Lung (tissue), 12 donors: ENCODE measurements around the gene LCE1E. TPM values are rescaled to one million over a fixed set of nuclear protein-coding genes. Genes with fewer than 3 reads are reported as not detected.

Experiments used
- ATAC-seq: fragments of 200-7000 bp; cut with Tn5 transposase; one replicate; pipeline ENCODE4 v1.9.1; 2020; ENCODE audit warnings: moderate number of reproducible peaks; ENCODE audit not compliant: insufficient read depth, low FRiP score
- DNase-seq, 3 donors: peaks; one replicate each; pipeline ENCODE4 v3.0.0-alpha.2; 2013 to 2017
- H3K27ac ChIP-seq, 2 donors: one replicate each; pipeline ENCODE4 v1.5.1; 2013; ENCODE audit warnings: mild to moderate bottlenecking in 2 of 2, moderate library complexity in 2 of 2, control low read depth in 1 of 2, inconsistent platforms in 1 of 2, low read depth in 1 of 2, low read length in 1 of 2
- H3K27me3 ChIP-seq, 3 donors: one replicate each; pipeline ENCODE4 v1.5.1; 2013; ENCODE audit warnings: low read length in 2 of 3; ENCODE audit not compliant: control insufficient read depth in 3 of 3, insufficient read depth in 3 of 3
- H3K36me3 ChIP-seq, 4 donors: one replicate each; pipeline ENCODE4 v1.5.1; 2013; ENCODE audit warnings: low read length in 4 of 4, mild to moderate bottlenecking in 1 of 4, moderate library complexity in 1 of 4; ENCODE audit not compliant: control insufficient read depth in 4 of 4, insufficient read depth in 4 of 4
- H3K4me1 ChIP-seq, 5 donors: one replicate each; pipeline ENCODE4 v1.5.1; 2013; ENCODE audit warnings: low read length in 5 of 5, mild to moderate bottlenecking in 2 of 5, moderate library complexity in 1 of 5; ENCODE audit not compliant: control insufficient read depth in 5 of 5, insufficient read depth in 5 of 5
- H3K4me3 ChIP-seq: one replicate; pipeline ENCODE4 v1.5.1; 2013; ENCODE audit warnings: mild to moderate bottlenecking, control low read depth, moderate library complexity
- H3K9ac ChIP-seq, 2 donors: one replicate each; pipeline ENCODE4 v1.5.1; 2013; ENCODE audit warnings: low read length in 2 of 2, control low read depth in 1 of 2; ENCODE audit not compliant: insufficient read depth in 1 of 2
- H3K9me3 ChIP-seq, 4 donors: one replicate each; pipeline ENCODE4 v1.5.1; 2013; ENCODE audit warnings: low read length in 3 of 4, mild to moderate bottlenecking in 1 of 4, moderate library complexity in 1 of 4; ENCODE audit not compliant: control insufficient read depth in 4 of 4, insufficient read depth in 3 of 4
- CTCF ChIP-seq: IDR thresholded peaks from 2 replicates; pipeline ENCODE4 v1.5.1; 2012; ENCODE audit warnings: mild to moderate bottlenecking; ENCODE audit errors: control extremely low read depth, extremely low read depth
- WGBS, 2 donors: extraction: QIAGEN DNeasy Blood & Tissue Kit; methylation state at CpG; one replicate each; pipeline ENCODE4 v1.1.7; 2013; 5-methylcytosine and 5-hydroxymethylcytosine counted together
- polyA plus RNA-seq, 2 donors: library from polyadenylated mRNA; stranded (reverse); fragments of 200-250 nt; gene quantifications; one replicate each; pipeline ENCODE4 v1.2.1, GENCODE V29; 2013
- total RNA-seq, 2 donors: library from RNA; depleted of rRNA in 1 of 2; stranded (reverse); fragments of >200 nt in 1 of 2; gene quantifications; one replicate each; pipeline ENCODE4 v1.2.1, GENCODE V29; 2014 to 2021
- donor health status: control.
- donor health status: control.
- donor health status: Bipolar disorder and iron deficiency.
- donor health status: healthy.
- donor health status: DM: yes; HTN: yes; CAD: no.

LCE1E gene
- total and polyA plus RNA-seq, 4 donors, result not detected

- no peak within 1 kb of the TSS for H3K27ac ChIP-seq
Observed at GRCh38 chr1:152757747-152758146, 28.3 kb upstream of the LCE1E start, which contains the start of gene KPRP. Gene KPRP (plus strand): TSS chr1:152758025. CDS start chr1:152759589, 1,564 bp downstream.

GRCh38 chr1:152758636-152759035 lies 27.4 kb upstream of the LCE1E start:
- no peak overlapping the region for H3K9ac ChIP-seq
- no peak overlapping the region for H3K27ac ChIP-seq
- WGBS, 2 donors, result 80 to 88% methylated on average over 4 of the region's 4 CpGs
- no peak for TF ChIP-seq CTCF
- no peaks in the 10 kb centered on the region for H3K36me3 ChIP-seq
- DNase-seq (no peak), ATAC-seq (no peak)
- H3K27me3 ChIP-seq, result no peaks in the 10 kb centered on the region
- H3K4me3 ChIP-seq, result no peak overlapping the region
- H3K4me1 ChIP-seq, result no peaks in the 10 kb centered on the region
- H3K9me3 ChIP-seq, result peaks cover 0 to 7% (median 0%) of the 10 kb centered on the region in 4 donors

More at GRCh38 chr1:152757747-152758146, 28.3 kb upstream of the LCE1E start, which contains the start of gene KPRP:
- peaks cover 0 to 5% (median 0%) of the 10 kb centered on the region in 4 donors for H3K9me3 ChIP-seq
- ATAC-seq (no peak), DNase-seq (no peak)
- TF ChIP-seq CTCF, result no peak
- no peaks in the 10 kb centered on the region for H3K4me1 ChIP-seq
- no peak within 1 kb of the TSS for H3K9ac ChIP-seq
- WGBS, 2 donors, result 69 to 77% methylated on average over 6 of the region's 6 CpGs
- H3K36me3 ChIP-seq, result no peaks in the 10 kb centered on the region
- peaks cover 0 to 1% (median 0%) of the 10 kb centered on the region in 3 donors for H3K27me3 ChIP-seq
- no peak within 1 kb of the TSS for H3K4me3 ChIP-seq

- no peak for ATAC-seq
Observed at GRCh38 chr1:152759453-152760173, 26.4 kb upstream of the LCE1E start.

More at GRCh38 chr1:152759453-152760173, 26.4 kb upstream of the LCE1E start:
- no peaks in the 10 kb centered on the region for H3K27me3 ChIP-seq
- 73 to 87% methylated on average over 8 of the region's 8 CpGs for WGBS, 2 donors
- H3K4me3 ChIP-seq, result no peak overlapping the region
- no peak overlapping the region for H3K9ac ChIP-seq
- H3K36me3 ChIP-seq, result no peaks in the 10 kb centered on the region
- no peak overlapping the region for H3K27ac ChIP-seq
- no peak for DNase-seq
- H3K9me3 ChIP-seq, result peaks cover 0 to 8% (median 0%) of the 10 kb centered on the region in 4 donors
- no peaks in the 10 kb centered on the region for H3K4me1 ChIP-seq
- no peak for TF ChIP-seq CTCF
